Activated CD8-positive, alpha-beta T cell treated with anti-CD3 and anti-CD28 coated beads for 36 hours (primary cell): ENCODE results near the gene ITGBL1. TPM values are rescaled to one million over a fixed set of nuclear protein-coding genes. Genes with fewer than 3 reads are reported as not detected.

Experiments used
- ATAC-seq: fragments of 200-7000 bp; cut with Tn5 transposase; one replicate; pipeline ENCODE4 v1.10.0; 2021; ENCODE audit warnings: mild to moderate bottlenecking, moderate library complexity
- CTCF ChIA-PET: fragments of 350-600 bp; sonication (Branson Sonifier 250); formaldehyde crosslinking; loops from one replicate; lab custom pipeline; 2021; ENCODE audit warnings: antibody characterized with exemption; lab: Charles Lee
- POLR2A ChIA-PET: fragments of 350-600 bp; sonication (Branson Sonifier 250); formaldehyde crosslinking; loops from one replicate; lab custom pipeline; 2021; ENCODE audit warnings: antibody characterized with exemption; lab: Charles Lee
- DNase-seq: peaks from one replicate; pipeline ENCODE4 v3.0.0-alpha.2; 2020
- H3K27ac Mint-ChIP-seq: one replicate; pipeline ENCODE4 v1.8.0; 2021; ENCODE audit warnings: mild to moderate bottlenecking, mixed read lengths
- H3K27me3 Mint-ChIP-seq: one replicate; pipeline ENCODE4 v1.8.0; 2021; ENCODE audit warnings: mixed read lengths
- H3K36me3 Mint-ChIP-seq: one replicate; pipeline ENCODE4 v1.8.0; 2021; ENCODE audit warnings: low read depth, mixed read lengths
- H3K4me1 Mint-ChIP-seq: one replicate; pipeline ENCODE4 v1.8.0; 2021; ENCODE audit warnings: low read depth, mixed read lengths
- H3K4me3 Mint-ChIP-seq: one replicate; pipeline ENCODE4 v1.8.0; 2021; ENCODE audit warnings: mild to moderate bottlenecking, moderate library complexity, mixed read lengths
- H3K9me3 Mint-ChIP-seq: one replicate; pipeline ENCODE4 v1.8.0; 2021; ENCODE audit warnings: mixed read lengths
- CTCF ChIP-seq: fragments of 200-600 bp; IDR thresholded peaks from one replicate; pipeline ENCODE4 v1.8.0; 2022; ENCODE audit warnings: antibody characterized with exemption, mild to moderate bottlenecking
- intact Hi-C: fragments of 100-400 bp; cut with micrococcal nuclease; formaldehyde crosslinking; loops from one replicate; pipeline ENCODE4 v1.10.0; 2022
- total RNA-seq, 2 experiments: library from RNA; stranded (reverse); gene quantifications; one replicate each; pipeline ENCODE4 v1.2.3, GENCODE V29; 2021

ITGBL1 gene
- not detected for total RNA-seq

- H3K4me3 Mint-ChIP-seq = no peak within 1 kb of the TSS
These were observed at the start of gene ITGBL1 for GRCh38 chr13:101452519-101453485. ITGBL1 (plus strand) TSS chr13:101452675; CDS start chr13:101452834, 159 bp downstream.

GRCh38 chr13:101406791-101407190 lies 45.7 kb upstream of the ITGBL1 start:
- no peak for ATAC-seq
- Mint-ChIP-seq H3K4me1 (no peaks in the 10 kb centered on the region), H3K4me3 (no peak overlapping the region), H3K27ac (no peak overlapping the region), H3K27me3 (no peaks in the 10 kb centered on the region), H3K36me3 (no peaks in the 10 kb centered on the region), H3K9me3 (no peaks in the 10 kb centered on the region)
- TF ChIP-seq CTCF = no peak
- CTCF ChIA-PET = no interaction called here
- DNase-seq = no peak
- POLR2A ChIA-PET = no interaction called here
- intact Hi-C loops = no loop called here

More at GRCh38 chr13:101452519-101453485, at the start of gene ITGBL1:
- ChIA-PET POLR2A (no interaction called here), CTCF (no interaction called here)
- intact Hi-C loops = no loop called here
- no peak for TF ChIP-seq CTCF
- Mint-ChIP-seq H3K36me3 (no peaks in the 10 kb centered on the region), H3K4me1 (no peaks in the 10 kb centered on the region), H3K9me3 (no peaks in the 10 kb centered on the region), H3K27me3 (peaks cover 19% of the 10 kb centered on the region), H3K27ac (no peak within 1 kb of the TSS)
- no peak for DNase-seq
- no peak for ATAC-seq

- intact Hi-C loops = no loop called here
- no peak for ATAC-seq
These were observed 44.3 kb upstream of the ITGBL1 start for GRCh38 chr13:101408154-101408553.

GRCh38 chr13:101408992-101409656 lies 43.4 kb upstream of the ITGBL1 start:
- Mint-ChIP-seq H3K4me1 (no peaks in the 10 kb centered on the region), H3K36me3 (no peaks in the 10 kb centered on the region), H3K27ac (no peak overlapping the region), H3K4me3 (no peak overlapping the region), H3K9me3 (no peaks in the 10 kb centered on the region), H3K27me3 (peaks cover 5% of the 10 kb centered on the region)
- ATAC-seq (no peak), DNase-seq (no peak)
- intact Hi-C loops = no loop called here
- ChIA-PET CTCF (no interaction called here), POLR2A (no interaction called here)
- TF ChIP-seq CTCF = no peak

More at GRCh38 chr13:101408154-101408553, 44.3 kb upstream of the ITGBL1 start:
- ChIA-PET POLR2A (no interaction called here), CTCF (no interaction called here)
- no peak for DNase-seq
- Mint-ChIP-seq H3K36me3 (no peaks in the 10 kb centered on the region), H3K27ac (no peak overlapping the region), H3K9me3 (no peaks in the 10 kb centered on the region), H3K4me1 (no peaks in the 10 kb centered on the region), H3K27me3 (peaks cover 4% of the 10 kb centered on the region), H3K4me3 (no peak overlapping the region)
- no peak for TF ChIP-seq CTCF

- Mint-ChIP-seq H3K4me1 (no peaks in the 10 kb centered on the region), H3K9me3 (no peaks in the 10 kb centered on the region), H3K27me3 (peaks cover 24% of the 10 kb centered on the region), H3K36me3 (no peaks in the 10 kb centered on the region), H3K4me3 (no peak overlapping the region), H3K27ac (no peak overlapping the region)
- POLR2A ChIA-PET = no interaction called here
- no peak for TF ChIP-seq CTCF
- intact Hi-C loops = no loop called here
- no peak for ATAC-seq
- CTCF ChIA-PET = no interaction called here
- DNase-seq = no peak
These were observed 40.4 kb upstream of the ITGBL1 start for GRCh38 chr13:101412076-101412475.
